Stimulated activated CD4-positive, alpha-beta T cell treated with anti-CD3 and anti-CD28 coated beads, Interleukin-4, amount 100 ng/mL, for 4 hours (primary cell): Measurements from ENCODE around the gene LBR.
"Not testable (repeated sequence)": the region's sequence is repeated elsewhere in the genome, so short reads cannot be mapped to it uniquely, and the experiment has no call there.

Experiments
- DNase-seq, 2 experiments: peaks; one replicate each; pipeline ENCODE4 v3.0.0-alpha.2; 2020

Gene LBR

DNA sequence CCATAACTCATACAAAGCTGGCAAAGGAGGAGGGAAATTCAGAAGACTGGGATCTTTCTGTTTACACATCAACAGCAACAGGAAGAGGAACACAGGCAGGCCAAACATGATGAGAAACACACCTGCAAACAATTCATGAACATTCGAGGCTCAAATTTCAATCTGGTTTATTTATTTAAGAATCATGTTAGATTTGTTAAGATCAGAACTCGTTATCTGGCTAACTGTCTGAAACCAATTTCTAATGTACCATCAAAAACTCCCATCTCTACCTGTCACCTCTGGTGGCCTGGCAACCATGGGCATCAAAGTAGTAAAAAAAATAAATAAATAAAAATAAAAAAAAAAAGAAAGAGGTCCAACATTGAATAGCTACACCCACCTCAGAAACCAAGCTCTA, 9.8 kb downstream of the LBR start:
- DNase-seq: no peak

GRCh38 chr1:225415967-225416745, 11.7 kb downstream of the LBR start:
- no peak for DNase-seq

DNA sequence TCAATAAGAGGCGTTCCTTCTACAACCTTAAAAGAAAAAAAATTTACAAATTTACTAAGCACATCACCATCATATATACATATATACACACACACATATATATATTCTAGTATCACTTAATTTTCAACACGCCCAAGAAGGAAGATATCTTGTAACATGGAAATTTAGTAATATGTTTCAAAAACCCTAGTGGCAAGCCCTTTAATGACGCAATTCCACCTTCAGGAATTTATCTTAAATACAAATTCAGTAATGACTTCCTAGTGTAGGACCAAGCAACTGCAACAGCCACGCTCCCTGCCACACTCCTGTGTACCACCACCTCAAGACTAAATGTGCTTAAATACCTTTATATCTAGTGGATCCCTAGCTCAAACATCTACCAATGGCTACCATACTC, 12.5 kb downstream of the LBR start:
- no peak for DNase-seq

- no peak for DNase-seq
Measured at GRCh38 chr1:225413708-225414375, 14.0 kb downstream of the LBR start.

- no peak for DNase-seq
Measured at GRCh38 chr1:225412803-225413351, 15.0 kb downstream of the LBR start.

GRCh38 chr1:225412321-225412720, 15.5 kb downstream of the LBR start:
- no peak for DNase-seq

GRCh38 chr1:225410036-225410435, 17.8 kb downstream of the LBR start:
- no peak for DNase-seq

DNA sequence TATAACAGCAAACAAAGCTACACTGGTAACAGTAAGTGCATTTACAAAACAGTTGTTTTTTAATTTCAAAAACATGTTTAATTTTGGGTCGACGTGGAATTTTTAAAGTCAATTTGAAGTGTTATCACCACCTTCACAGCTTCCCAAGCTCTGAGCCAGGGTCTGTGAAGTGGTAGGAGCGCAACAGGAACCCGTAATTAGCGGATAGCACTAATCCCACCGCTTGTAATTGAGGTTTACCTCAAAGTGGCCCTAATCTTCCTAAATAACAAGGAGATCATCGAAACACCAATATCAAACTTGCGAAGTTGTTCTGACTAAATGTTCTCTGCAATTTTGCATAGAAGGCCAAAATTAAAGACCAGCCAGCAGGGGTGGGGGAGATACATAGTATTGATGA, 18.8 kb downstream of the LBR start:
- DNase-seq: no peak

GRCh38 chr1:225408249-225408648, 19.6 kb downstream of the LBR start:
- no peak for DNase-seq

DNA sequence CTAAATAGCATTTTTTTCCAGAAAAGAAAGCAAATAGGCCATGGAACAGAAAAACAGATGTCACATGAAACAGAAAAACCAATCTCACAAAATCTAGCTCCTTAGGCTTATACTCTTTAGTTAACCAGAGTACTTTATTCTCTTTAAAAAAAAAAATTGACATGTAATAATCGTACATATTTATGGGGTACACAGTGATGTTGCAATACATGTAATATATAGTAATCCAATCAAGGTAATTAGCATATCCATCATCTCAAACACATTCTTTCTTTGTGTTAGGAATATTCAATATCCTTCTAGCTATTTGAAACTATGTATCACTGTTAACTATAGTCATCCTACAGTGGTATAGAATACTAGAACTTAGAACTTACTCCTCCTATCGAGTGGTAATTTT, 20.1 kb downstream of the LBR start:
- DNase-seq: no peak

GRCh38 chr1:225406976-225407725, 20.7 kb downstream of the LBR start:
- DNase-seq: no peak

- no peak for DNase-seq
Measured at GRCh38 chr1:225400968-225401367, 26.9 kb downstream of the LBR start.

- DNase-seq: no peak
Measured at GRCh38 chr1:225396357-225396756, 31.5 kb downstream of the LBR start.

GRCh38 chr1:225389843-225390242, 38.0 kb downstream of the LBR start:
- DNase-seq: no peak

- DNase-seq: no peak
Measured at GRCh38 chr1:225388372-225388771, 39.5 kb downstream of the LBR start.

GRCh38 chr1:225386860-225387259, 41.0 kb downstream of the LBR start:
- not testable (repeated sequence) for DNase-seq

GRCh38 chr1:225380691-225381090, 47.1 kb downstream of the LBR start:
- DNase-seq: no peak

DNA sequence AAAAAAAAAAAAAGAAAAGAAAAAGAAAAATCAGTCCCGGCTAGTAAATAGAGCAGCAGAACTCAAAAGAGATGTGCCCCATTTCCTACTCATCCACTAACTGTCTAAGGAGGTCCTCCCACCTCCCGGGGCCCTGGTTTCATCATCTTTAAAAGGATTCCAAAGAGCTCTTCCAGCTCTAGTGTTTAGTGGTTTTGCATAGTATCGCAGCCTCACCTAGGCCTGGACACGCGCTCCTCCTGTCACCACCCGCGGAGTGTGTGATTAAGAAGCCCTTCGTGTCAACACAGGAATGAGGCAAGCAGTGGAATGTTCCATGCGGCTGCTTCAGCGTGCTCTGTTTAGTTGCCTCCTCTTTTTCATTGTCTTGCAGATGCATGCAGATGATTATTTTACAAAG, 49.0 kb downstream of the LBR start:
- DNase-seq: no peak

GRCh38 chr1:225374996-225375395, 52.8 kb downstream of the LBR start:
- DNase-seq: no peak

GRCh38 chr1:225373155-225373554, 54.7 kb downstream of the LBR start:
- DNase-seq: no peak

- no peak for DNase-seq
Measured at GRCh38 chr1:225371366-225372010, 56.4 kb downstream of the LBR start.

- DNase-seq: no peak
Measured at GRCh38 chr1:225368036-225368552, 59.7 kb downstream of the LBR start.

- no peak for DNase-seq
Measured at GRCh38 chr1:225366552-225366951, 61.3 kb downstream of the LBR start.
